Rectal smooth muscle tissue (tissue), 1 donor: Measurements from ENCODE around the gene TMEM50B.
"Not testable (repeated sequence)": the region's sequence is repeated elsewhere in the genome, so short reads cannot be mapped to it uniquely, and the experiment has no call there.

Source experiments
- H3K27ac ChIP-seq: one replicate; pipeline ENCODE4 v1.7.0; 2013; ENCODE audit warnings: low read depth, low read length, inconsistent platforms
- H3K27me3 ChIP-seq: one replicate; pipeline ENCODE4 v1.7.0; 2013; ENCODE audit warnings: low read length; ENCODE audit not compliant: control insufficient read depth, insufficient read depth
- H3K36me3 ChIP-seq: one replicate; pipeline ENCODE4 v1.7.0; 2013; ENCODE audit warnings: low read length; ENCODE audit not compliant: control insufficient read depth, insufficient read depth
- H3K4me1 ChIP-seq: one replicate; pipeline ENCODE4 v1.7.0; 2013; ENCODE audit warnings: low read length; ENCODE audit not compliant: control insufficient read depth, insufficient read depth
- H3K4me3 ChIP-seq: one replicate; pipeline ENCODE4 v1.7.0; 2013; ENCODE audit warnings: low read length
- H3K9ac ChIP-seq: one replicate; pipeline ENCODE4 v1.7.0; 2013; ENCODE audit warnings: low read length

The TMEM50B gene

GRCh38 chr21:33469183-33469582, 10.6 kb downstream of the TMEM50B start:
- not testable (repeated sequence) for H3K27me3 ChIP-seq, H3K4me3 ChIP-seq, H3K4me1 ChIP-seq, H3K36me3 ChIP-seq, H3K27ac ChIP-seq, H3K9ac ChIP-seq

- Histone ChIP-seq H3K4me1 (no peaks in the 10 kb centered on the region), H3K4me3 (no peak overlapping the region), H3K36me3 (peaks cover 6% of the 10 kb centered on the region), H3K9ac (no peak overlapping the region), H3K27me3 (no peaks in the 10 kb centered on the region), H3K27ac (no peak overlapping the region)
Measured at GRCh38 chr21:33461538-33462250, 18.1 kb downstream of the TMEM50B start.

- Histone ChIP-seq H3K27ac (no peak overlapping the region), H3K36me3 (peaks cover 6% of the 10 kb centered on the region), H3K4me3 (no peak overlapping the region), H3K9ac (no peak overlapping the region), H3K27me3 (no peaks in the 10 kb centered on the region), H3K4me1 (no peaks in the 10 kb centered on the region)
Measured at GRCh38 chr21:33458861-33459260, 20.9 kb downstream of the TMEM50B start.

GRCh38 chr21:33455686-33456446, 23.9 kb downstream of the TMEM50B start:
- Histone ChIP-seq H3K36me3 (peaks cover 3% of the 10 kb centered on the region), H3K9ac (no peak overlapping the region), H3K27ac (no peak overlapping the region), H3K27me3 (no peaks in the 10 kb centered on the region), H3K4me1 (no peaks in the 10 kb centered on the region), H3K4me3 (no peak overlapping the region)

- H3K9ac ChIP-seq = no peak overlapping the region
- no peaks in the 10 kb centered on the region for H3K36me3 ChIP-seq
- H3K4me3 ChIP-seq = no peak overlapping the region
- no peak overlapping the region for H3K27ac ChIP-seq
- no peaks in the 10 kb centered on the region for H3K27me3 ChIP-seq
- H3K4me1 ChIP-seq = no peaks in the 10 kb centered on the region
Measured at GRCh38 chr21:33452362-33452761, 27.4 kb downstream of the TMEM50B start.

- no peak overlapping the region for H3K4me3 ChIP-seq
- H3K27me3 ChIP-seq = no peaks in the 10 kb centered on the region
- no peak overlapping the region for H3K27ac ChIP-seq
- no peaks in the 10 kb centered on the region for H3K36me3 ChIP-seq
- H3K4me1 ChIP-seq = no peaks in the 10 kb centered on the region
- H3K9ac ChIP-seq = no peak overlapping the region
Measured at GRCh38 chr21:33451634-33452071, 28.1 kb downstream of the TMEM50B start.

- no peak overlapping the region for H3K9ac ChIP-seq
- no peak overlapping the region for H3K4me3 ChIP-seq
- no peaks in the 10 kb centered on the region for H3K36me3 ChIP-seq
- H3K27ac ChIP-seq = no peak overlapping the region
- no peaks in the 10 kb centered on the region for H3K4me1 ChIP-seq
- H3K27me3 ChIP-seq = no peaks in the 10 kb centered on the region
Measured at GRCh38 chr21:33449616-33450015, 30.2 kb downstream of the TMEM50B start.

- H3K27me3 ChIP-seq, H3K36me3 ChIP-seq, H3K4me1 ChIP-seq: not testable (repeated sequence)
Measured at GRCh38 chr21:33446620-33447019, 33.2 kb downstream of the TMEM50B start.

GRCh38 chr21:33444499-33444898, 35.3 kb downstream of the TMEM50B start:
- no peak overlapping the region for H3K27ac ChIP-seq
- no peak overlapping the region for H3K4me3 ChIP-seq
- H3K36me3 ChIP-seq = no peaks in the 10 kb centered on the region
- H3K27me3 ChIP-seq = no peaks in the 10 kb centered on the region
- no peak overlapping the region for H3K9ac ChIP-seq
- peaks cover 2% of the 10 kb centered on the region for H3K4me1 ChIP-seq

More at GRCh38 chr21:33446620-33447019, 33.2 kb downstream of the TMEM50B start:
- H3K4me3 ChIP-seq, H3K27ac ChIP-seq, H3K9ac ChIP-seq: not testable (repeated sequence)

- H3K4me3 ChIP-seq = no peak overlapping the region
- no peak overlapping the region for H3K27ac ChIP-seq
- no peak overlapping the region for H3K9ac ChIP-seq
- H3K27me3 ChIP-seq = no peaks in the 10 kb centered on the region
- H3K36me3 ChIP-seq = peaks cover under 1% of the 10 kb centered on the region
- peaks cover 2% of the 10 kb centered on the region for H3K4me1 ChIP-seq
Measured at GRCh38 chr21:33443194-33443593, 36.6 kb downstream of the TMEM50B start.

GRCh38 chr21:33441489-33442477, 38.0 kb downstream of the TMEM50B start:
- H3K27ac ChIP-seq = no peak overlapping the region
- no peaks in the 10 kb centered on the region for H3K27me3 ChIP-seq
- no peak overlapping the region for H3K4me3 ChIP-seq
- H3K4me1 ChIP-seq = peaks cover 2% of the 10 kb centered on the region
- no peak overlapping the region for H3K9ac ChIP-seq
- H3K36me3 ChIP-seq = peaks cover 2% of the 10 kb centered on the region

- Histone ChIP-seq H3K27me3 (no peaks in the 10 kb centered on the region), H3K4me3 (no peak overlapping the region), H3K4me1 (peaks cover 6% of the 10 kb centered on the region), H3K36me3 (peaks cover 20% of the 10 kb centered on the region), H3K9ac (no peak overlapping the region), H3K27ac (no peak overlapping the region)
Measured at GRCh38 chr21:33437140-33437539, 42.6 kb downstream of the TMEM50B start.
